Measurements from ENCODE around the gene FAM163A.

FAM163A gene

DNA sequence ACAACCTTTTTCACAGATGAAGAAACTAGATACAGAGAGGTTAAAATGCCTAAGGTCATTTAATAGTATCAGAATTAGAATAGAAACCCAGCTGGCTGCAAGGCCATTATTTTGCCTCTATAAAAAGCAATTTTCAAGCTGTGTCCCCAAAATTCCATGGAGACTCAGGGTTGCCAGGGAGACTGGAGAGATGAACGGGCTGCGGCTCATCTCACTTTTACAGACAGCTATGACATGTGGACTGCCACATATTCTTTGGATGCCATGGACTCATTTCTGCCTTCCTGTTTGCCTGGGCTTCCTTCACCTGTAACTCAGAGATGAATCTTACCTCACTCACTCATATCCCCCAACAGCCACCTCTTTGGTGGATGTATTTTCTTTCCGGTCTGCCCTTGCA is 117.6 kb downstream of the FAM163A start:
- DNase-seq, result no peak

DNA sequence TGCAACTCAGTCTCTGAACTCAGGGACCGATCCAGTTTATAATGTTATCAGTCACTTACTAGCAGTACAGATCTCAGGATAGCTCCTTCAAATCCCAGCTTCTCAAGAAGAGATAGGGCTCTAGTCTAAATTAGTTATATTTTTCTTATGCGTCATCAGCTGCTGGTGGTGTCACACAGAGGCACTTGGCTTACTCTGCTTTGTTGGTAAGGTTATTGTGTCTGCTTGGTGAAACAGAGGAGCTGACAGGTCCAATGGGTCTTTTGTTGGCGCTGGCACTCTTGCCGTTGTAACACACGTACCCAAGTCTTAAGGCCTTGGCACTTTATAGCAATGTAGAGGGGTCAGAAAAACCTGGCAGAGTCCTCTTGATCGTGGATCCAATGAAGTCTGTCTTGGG is 122.3 kb downstream of the FAM163A start:
- DNase-seq, result no peak
